ENCODE data around the gene POGZ.
"Not testable (repeated sequence)": the region's sequence is repeated elsewhere in the genome, so short reads cannot be mapped to it uniquely, and the experiment has no call there.

POGZ gene

DNA sequence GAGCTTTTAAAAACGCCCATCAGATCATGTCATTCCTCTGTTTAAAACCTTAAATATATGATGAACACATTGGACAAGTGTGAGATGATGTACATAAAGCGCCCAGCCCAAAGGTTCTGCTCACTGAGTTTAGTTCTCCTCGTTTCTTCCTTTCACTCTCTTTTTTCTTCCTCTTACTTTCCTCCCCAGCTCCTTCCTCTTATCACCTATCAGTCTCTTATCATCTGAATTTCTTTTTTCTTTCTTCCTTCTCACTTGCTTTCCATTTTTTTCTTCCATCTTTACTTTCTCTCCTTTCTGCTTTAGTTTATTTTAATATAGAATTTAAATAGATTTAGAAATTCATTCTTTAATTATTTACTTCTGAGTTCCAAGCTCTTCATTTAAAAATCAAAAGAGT lies 17.8 kb upstream of the POGZ start:
- DNase-seq: no peak

DNA sequence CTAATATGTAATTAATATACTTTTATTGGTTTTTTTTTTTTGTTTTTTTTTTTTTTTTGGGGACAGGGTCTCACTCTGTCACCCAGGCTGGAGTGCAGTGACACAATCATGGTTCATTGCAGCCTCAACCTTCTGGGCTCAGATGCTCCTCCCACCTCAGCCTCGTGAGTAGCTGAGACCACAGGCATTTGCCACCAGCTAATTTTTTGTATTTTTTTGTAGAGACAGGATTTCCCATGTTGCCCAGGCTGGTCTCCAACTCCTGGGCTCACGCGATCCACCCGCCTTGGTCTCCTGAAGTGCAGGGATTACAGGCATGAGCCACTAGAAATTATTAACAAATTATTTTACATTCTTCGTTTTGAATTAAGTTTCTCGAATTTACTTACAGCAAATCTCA lies 16.8 kb upstream of the POGZ start:
- no peak for DNase-seq

DNA sequence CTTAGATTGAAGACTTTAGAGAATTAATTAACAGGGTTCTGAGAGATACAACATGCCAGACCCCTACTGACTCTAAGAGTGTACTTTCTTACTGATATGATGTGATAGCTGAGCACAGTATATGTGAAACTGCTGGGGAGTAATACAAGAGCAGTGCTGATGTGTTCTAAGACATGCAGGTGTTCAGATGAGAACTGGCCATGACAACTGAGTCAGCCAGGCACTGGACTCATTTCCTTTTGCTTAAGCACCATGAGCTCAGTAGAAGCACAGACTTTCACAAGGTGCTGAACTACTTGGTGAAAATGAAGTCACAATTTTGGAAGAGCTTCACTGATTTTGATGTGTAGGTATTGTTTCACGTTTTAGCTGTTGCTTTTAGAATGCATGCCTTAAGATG lies 15.9 kb upstream of the POGZ start:
- DNase-seq: no peak

- no peak for DNase-seq
Measured at GRCh38 chr1:151474745-151475144, 15.5 kb upstream of the POGZ start.

- DNase-seq: no peak
Measured at GRCh38 chr1:151472856-151473731, 13.8 kb upstream of the POGZ start.

GRCh38 chr1:151465026-151465425 lies 5.7 kb upstream of the POGZ start:
- no peak for DNase-seq

DNA sequence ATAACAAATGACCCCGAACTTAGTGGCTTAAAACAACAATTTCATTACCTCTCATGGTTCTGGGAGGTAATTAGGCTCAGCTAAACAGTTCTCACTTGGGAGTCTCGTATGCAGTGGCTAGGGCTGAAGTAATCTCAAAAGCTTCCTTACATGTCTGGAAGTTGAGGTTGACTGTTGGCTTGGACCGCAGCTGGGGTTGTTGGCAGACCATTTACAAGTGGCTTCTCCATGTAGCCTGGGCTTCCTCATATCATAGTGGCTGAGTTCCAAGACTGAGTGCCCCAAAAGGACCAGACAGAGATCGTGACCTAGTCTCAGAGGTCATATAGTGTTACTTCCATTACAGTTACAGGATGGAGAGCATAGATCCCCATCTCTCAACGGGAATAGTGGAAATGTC lies 2.4 kb upstream of the POGZ start:
- no peak for DNase-seq

DNA sequence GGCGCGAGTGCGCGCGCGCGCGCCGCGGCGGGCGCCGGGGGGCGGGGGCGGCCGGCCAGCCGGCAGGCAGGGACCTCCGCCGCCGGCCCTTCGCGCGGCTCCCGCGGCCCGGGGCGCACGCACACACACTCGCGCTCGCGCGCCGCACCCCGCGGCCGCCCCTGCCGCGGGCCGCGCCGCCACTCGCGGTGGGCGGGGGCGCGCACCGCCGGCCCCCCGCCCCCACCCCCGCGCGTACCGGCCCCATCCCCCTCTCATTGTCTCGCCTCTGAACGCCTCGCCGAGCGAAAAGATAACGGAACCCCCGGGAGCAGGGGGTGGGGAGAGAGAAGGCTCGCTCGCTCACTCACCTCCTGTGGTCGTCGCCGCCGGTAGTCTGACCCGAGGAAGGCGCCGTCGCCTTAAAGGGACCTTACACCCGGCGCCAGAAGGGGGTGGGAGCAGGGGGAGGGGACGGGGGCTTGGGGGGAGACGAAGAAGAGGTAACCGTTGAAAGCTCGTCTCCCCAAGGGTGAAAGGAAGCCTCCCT lies 428 bp downstream of the POGZ start:
- no peak for DNase-seq

DNA sequence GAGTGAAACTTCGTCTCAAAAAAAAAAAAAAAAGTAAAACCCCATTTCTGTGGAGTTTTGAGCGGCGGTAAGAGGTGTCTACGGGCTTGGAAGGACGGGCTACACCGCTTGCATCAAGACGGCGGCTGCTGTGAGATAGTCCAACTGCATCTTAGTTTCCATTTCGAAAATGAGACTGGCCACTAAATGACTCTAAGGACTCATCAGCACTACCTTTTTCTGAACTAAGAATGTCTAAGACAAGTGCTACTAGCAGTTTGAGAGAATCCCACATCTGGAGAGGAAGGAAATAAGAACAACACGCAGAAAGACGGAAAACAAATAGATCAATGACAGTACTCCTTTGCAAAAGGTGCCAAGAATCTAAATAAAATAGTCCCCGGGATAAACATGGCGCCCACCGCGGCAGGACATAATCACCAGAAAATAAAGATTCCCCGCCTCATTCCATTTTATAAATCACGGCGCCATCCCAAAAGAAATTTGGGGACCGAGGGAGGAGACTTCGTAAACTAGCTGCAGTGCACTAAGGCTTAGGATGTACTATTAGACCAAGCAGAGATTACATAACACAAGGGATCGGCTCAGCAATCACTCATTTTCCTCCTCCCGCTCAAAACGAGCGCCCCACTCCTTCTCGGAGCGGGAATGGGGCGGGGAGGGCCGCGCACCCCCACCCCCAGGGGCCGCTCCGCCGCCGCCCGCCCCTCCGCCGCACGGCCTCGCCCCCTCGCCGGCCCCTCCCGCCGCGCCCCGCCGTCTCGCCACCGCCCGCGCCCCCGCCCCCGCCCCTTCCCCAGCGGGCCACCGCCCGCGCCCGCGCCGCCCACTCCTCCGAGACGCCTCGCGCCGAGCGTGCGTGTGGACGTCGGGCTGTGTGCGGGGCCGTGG lies 1.1 kb downstream of the POGZ start:
- peak; percentile 55 for DNase-seq

DNA sequence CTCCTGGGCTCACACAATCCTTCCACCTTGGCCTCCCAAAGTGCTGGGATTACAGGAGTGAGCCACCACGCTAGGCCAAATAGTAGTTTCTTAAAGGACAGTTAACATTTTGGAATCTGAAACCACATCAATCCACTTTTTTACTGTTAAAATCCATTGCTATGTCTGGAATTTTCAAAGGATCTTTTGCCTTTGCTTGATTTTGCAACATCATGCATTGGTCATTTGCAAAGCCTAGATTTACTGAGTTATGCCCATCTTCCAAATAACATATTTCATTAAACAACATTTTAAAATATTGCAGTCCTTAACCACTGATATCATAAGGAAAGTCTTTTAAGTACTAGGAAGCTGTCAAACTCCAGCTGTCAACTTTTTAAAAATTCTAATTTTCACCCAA lies 3.3 kb downstream of the POGZ start:
- no peak for DNase-seq

- DNase-seq: no peak
Measured at GRCh38 chr1:151455231-151455630, 4.1 kb downstream of the POGZ start.

DNA sequence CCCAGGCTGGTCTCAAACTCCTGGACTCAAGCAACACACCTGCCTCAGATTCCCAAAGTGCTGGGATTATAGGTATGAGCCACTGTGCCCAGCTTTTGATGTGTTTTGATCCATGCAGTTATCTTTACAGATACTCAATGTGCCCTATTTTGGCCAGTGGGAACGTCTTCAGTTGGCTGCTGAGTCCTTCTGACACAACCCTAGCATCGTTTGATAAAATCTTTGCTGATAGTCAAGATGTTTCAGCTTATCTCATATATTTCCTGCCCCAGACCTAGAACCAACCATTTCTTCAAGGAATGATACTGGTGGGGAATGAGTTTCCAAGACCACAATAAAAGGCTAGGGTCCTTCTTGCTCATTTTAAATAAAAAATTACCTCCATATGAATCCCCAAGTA lies 11.6 kb downstream of the POGZ start:
- DNase-seq: no peak

DNA sequence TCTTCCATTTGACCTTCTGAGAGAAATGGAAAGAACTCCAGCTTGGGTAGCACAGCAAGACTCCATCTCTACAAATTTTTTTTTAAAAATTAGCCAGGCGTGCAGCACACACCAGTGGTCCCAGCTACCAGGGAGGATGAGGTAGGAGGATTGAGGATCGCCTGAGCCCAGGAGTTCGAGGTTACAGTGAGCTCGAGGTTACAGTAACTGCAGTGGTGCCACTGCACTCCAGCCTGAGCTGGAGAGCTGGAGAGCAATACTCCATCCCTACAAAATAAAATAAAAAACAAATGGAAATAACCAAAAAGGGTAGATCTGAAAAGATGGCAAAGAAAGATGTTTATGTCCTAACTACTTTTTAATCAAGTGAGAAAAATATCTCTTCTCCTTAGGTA lies 14.5 kb downstream of the POGZ start:
- no peak for DNase-seq

GRCh38 chr1:151443846-151444782 lies 15.2 kb downstream of the POGZ start:
- DNase-seq: peak; percentile 31

DNA sequence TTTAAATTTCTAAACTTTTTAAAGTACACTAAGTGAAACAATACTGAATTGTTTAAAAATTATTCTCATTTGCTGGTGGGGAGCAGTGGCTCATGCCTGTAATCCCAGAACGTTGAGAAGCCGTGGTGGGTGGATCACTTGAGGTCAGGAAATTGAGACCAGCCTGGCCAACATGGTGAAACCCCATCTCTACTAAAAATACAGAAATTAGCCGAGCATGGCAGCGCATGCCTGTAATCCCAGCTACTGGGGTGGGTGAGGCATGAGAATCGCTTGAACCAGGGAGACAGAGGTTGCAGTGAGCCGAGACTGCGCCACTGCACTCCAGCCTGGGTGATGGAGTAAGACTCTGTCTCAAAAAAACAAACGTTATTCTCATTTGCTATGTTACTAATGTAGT lies 21.9 kb downstream of the POGZ start:
- not testable (repeated sequence) for DNase-seq

DNA sequence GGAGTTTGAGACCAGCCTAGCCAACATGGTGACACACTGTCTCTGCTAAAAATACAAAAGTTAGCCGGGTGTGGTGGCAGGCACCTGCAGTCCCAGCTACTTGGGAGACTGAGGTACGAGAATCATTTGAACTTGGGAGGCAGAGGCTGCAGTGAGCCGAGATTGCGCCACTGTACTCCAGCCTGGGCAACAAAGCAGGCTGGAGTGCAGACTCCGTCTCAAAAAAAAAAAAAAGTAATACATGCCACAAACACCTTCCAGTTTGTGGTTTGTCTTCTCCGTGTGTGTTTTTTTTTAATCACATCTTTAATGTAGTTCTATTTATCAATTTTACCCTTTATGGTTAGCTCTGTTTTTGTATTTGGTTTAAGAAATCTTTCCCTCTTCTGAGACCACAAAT lies 22.3 kb downstream of the POGZ start:
- DNase-seq: no peak

GRCh38 chr1:151435174-151435573 lies 24.1 kb downstream of the POGZ start:
- no peak for DNase-seq

- DNase-seq: not testable (repeated sequence)
Measured at GRCh38 chr1:151433827-151434226, 25.5 kb downstream of the POGZ start.

GRCh38 chr1:151428068-151428467 lies 31.2 kb downstream of the POGZ start:
- no peak for DNase-seq

DNA sequence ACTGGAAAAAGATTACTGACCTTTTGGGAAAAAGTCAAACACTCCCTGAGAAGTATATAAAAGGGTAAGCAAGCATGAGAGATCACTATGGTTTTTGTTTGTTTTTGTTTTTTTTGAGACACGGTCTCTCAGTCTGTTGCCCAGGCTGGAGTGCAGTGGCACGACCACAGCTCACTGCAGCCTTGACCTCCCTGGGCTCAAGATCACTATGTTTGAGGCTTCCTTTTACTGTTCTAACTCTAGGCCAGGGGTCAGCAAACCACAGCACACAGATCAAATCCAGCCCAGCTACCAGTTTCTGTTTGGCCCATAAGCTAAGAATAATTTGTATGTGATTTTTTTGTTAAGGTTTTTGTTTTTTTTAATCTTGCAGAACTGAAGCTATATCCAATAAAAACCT lies 34.2 kb downstream of the POGZ start:
- DNase-seq: no peak

DNA sequence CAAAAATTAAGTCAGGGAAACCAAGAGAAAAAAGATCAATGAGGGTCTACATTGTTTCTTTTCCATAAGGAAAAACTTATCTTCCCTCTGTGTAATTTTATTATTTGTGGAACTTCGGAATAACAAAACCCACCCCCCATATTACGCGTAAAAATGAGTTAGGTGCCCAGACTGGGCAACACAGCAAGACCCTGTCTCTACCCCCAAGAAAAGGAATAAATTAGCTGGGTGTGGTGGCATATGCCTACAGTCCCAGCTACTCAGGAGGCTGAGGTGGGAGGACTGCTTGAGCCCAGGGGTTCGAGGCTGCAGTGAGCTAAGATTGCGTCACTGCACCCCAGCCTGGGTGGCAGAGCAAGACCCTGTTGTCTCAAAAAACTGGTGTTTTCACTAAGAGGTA lies 39.5 kb downstream of the POGZ start:
- no peak for DNase-seq

DNA sequence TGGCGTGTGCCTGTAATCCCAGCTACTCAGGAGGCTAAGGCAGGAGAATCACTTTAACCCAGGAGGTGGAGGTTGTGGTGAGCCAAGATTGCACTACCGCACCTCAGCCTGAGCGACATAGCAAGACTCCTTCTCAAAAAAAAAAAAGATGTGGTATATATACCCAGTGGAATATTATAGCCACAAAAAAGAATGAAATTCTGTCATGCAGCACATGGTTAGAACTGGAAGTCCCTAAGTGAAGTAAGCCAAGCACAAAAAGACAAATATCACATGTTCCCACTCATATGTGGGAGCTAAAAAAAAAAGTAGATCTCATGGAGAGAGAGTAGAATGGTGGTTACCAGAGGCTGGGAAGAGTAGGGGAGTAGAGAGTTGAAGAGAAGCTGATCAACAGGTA lies 41.2 kb downstream of the POGZ start:
- no peak for DNase-seq

- DNase-seq: no peak
Measured at GRCh38 chr1:151416231-151416630, 43.1 kb downstream of the POGZ start.

All from NCI-H2107 (cell line).